ENCODE results near the gene MGAT4D.

Gene MGAT4D

GRCh38 chr4:140463182-140463581 lies 34.9 kb downstream of the MGAT4D start (continued):
- no peak for TF ChIP-seq PATZ1 (CRISPR knock-in tag; IDR thresholded peaks at IDR 0.05; ENCODE audit: borderline replicate concordance)

GRCh38 chr4:140450352-140450751 lies 47.7 kb downstream of the MGAT4D start:
- TF ChIP-seq CREB5 (CRISPR knock-in tag; IDR thresholded peaks at IDR 0.05; ENCODE audit: low read depth): no peak
- no peak for TF ChIP-seq ZNF565 (CRISPR knock-in tag; conservative IDR thresholded peaks at IDR 0.05; ENCODE audit: low read depth)
- no peak for TF ChIP-seq TOX (CRISPR knock-in tag; IDR thresholded peaks at IDR 0.05; ENCODE audit: borderline replicate concordance)
- no peak for TF ChIP-seq ZC3H10 (CRISPR knock-in tag; IDR thresholded peaks at IDR 0.05)
- no peak for TF ChIP-seq ZNF8 (CRISPR knock-in tag; IDR thresholded peaks at IDR 0.05)
- no peak for TF ChIP-seq PATZ1 (CRISPR knock-in tag; IDR thresholded peaks at IDR 0.05; ENCODE audit: borderline replicate concordance)
- TF ChIP-seq PPARA (CRISPR knock-in tag; IDR thresholded peaks at IDR 0.05; ENCODE audit: borderline replicate concordance): no peak
- ATAC-seq: no peak

GRCh38 chr4:140448830-140449229 lies 49.3 kb downstream of the MGAT4D start:
- no peak for ATAC-seq
- TF ChIP-seq ISL1 (CRISPR knock-in tag; IDR thresholded peaks at IDR 0.05) (no peak), GLIS3 (CRISPR knock-in tag; IDR thresholded peaks at IDR 0.05) (no peak), ZFP30 (CRISPR knock-in tag; IDR thresholded peaks at IDR 0.05) (no peak), ESRRG (CRISPR knock-in tag; IDR thresholded peaks at IDR 0.05) (no peak), CSDC2 (CRISPR knock-in tag; IDR thresholded peaks at IDR 0.05) (no peak), ARNTL (CRISPR knock-in tag; IDR thresholded peaks at IDR 0.05; ENCODE audit: borderline replicate concordance, low read depth) (no peak), CSRNP3 (CRISPR knock-in tag; IDR thresholded peaks at IDR 0.05) (no peak), ZC3H10 (CRISPR knock-in tag; IDR thresholded peaks at IDR 0.05) (no peak), ZFP3 (CRISPR knock-in tag; IDR thresholded peaks at IDR 0.05) (no peak), SNAI2 (CRISPR knock-in tag; IDR thresholded peaks at IDR 0.05) (no peak), ZNF565 (CRISPR knock-in tag; conservative IDR thresholded peaks at IDR 0.05; ENCODE audit: low read depth) (no peak), TSHZ2 (CRISPR knock-in tag; IDR thresholded peaks at IDR 0.05) (no peak), OSR1 (CRISPR knock-in tag; IDR thresholded peaks at IDR 0.05) (no peak), RARB (CRISPR knock-in tag; IDR thresholded peaks at IDR 0.05) (no peak), ZNF8 (CRISPR knock-in tag; IDR thresholded peaks at IDR 0.05) (no peak), ZNF70 (CRISPR knock-in tag; IDR thresholded peaks at IDR 0.05) (no peak), CREB5 (CRISPR knock-in tag; IDR thresholded peaks at IDR 0.05; ENCODE audit: low read depth) (no peak), POU6F1 (CRISPR knock-in tag; IDR thresholded peaks at IDR 0.05; ENCODE audit: borderline replicate concordance, low read depth) (no peak), BACH2 (CRISPR knock-in tag; IDR thresholded peaks at IDR 0.05; ENCODE audit: borderline replicate concordance) (no peak), PATZ1 (CRISPR knock-in tag; IDR thresholded peaks at IDR 0.05; ENCODE audit: borderline replicate concordance) (no peak)
